Calu3 (cell line): ENCODE data around the gene DERA. TPM values are rescaled to one million over a fixed set of nuclear protein-coding genes. Genes with fewer than 3 reads are reported as not detected.

ENCODE experiments used
- BruUV-seq: library from RNA; stranded (reverse); fragments of 400-500 nt; replicated peaks from 2 replicates; lab custom pipeline; 2021; lab: Mats Ljungman, UMichigan
- CTCF ChIA-PET: fragments of 300-600 bp; sonication (Branson Sonifier 250); formaldehyde crosslinking; loops from one replicate; lab custom pipeline; 2022; ENCODE audit warnings: antibody characterized with exemption; lab: Charles Lee
- DNase-seq: peaks from one replicate; pipeline ENCODE4 v3.0.0; 2022
- H3K27ac Mint-ChIP-seq: one replicate; pipeline ENCODE4 v1.8.0; 2022; ENCODE audit warnings: mixed read lengths; ENCODE audit not compliant: unreplicated experiment
- H3K27me3 Mint-ChIP-seq: one replicate; pipeline ENCODE4 v1.8.0; 2022; ENCODE audit warnings: mixed read lengths; ENCODE audit not compliant: unreplicated experiment
- H3K36me3 Mint-ChIP-seq: one replicate; pipeline ENCODE4 v1.8.0; 2022; ENCODE audit warnings: mild to moderate bottlenecking, moderate library complexity, mixed read lengths; ENCODE audit not compliant: insufficient read depth, unreplicated experiment
- H3K4me1 Mint-ChIP-seq: one replicate; pipeline ENCODE4 v1.8.0; 2022; ENCODE audit warnings: mild to moderate bottlenecking, low read depth, mixed read lengths; ENCODE audit not compliant: unreplicated experiment
- H3K4me3 Mint-ChIP-seq: one replicate; pipeline ENCODE4 v1.8.0; 2022; ENCODE audit warnings: mild to moderate bottlenecking, low read depth, moderate library complexity, mixed read lengths; ENCODE audit not compliant: unreplicated experiment
- H3K9me3 Mint-ChIP-seq: one replicate; pipeline ENCODE4 v1.8.0; 2022; ENCODE audit warnings: low read depth, mixed read lengths; ENCODE audit not compliant: unreplicated experiment
- CTCF ChIP-seq: fragments of 200-600 bp; IDR thresholded peaks from one replicate; pipeline ENCODE4 v1.8.0; 2022; ENCODE audit warnings: antibody characterized with exemption; ENCODE audit not compliant: unreplicated experiment
- intact Hi-C: fragments of 100-400 bp; cut with micrococcal nuclease; formaldehyde crosslinking; loops from one replicate; pipeline ENCODE4 v1.10.0; 2022; ENCODE audit not compliant: unreplicated experiment
- total RNA-seq: library from RNA; stranded (reverse); gene quantifications from 2 replicates; pipeline ENCODE4 v1.2.3, GENCODE V29; 2022

Gene DERA
- total RNA-seq, 1 experiment from 2014 or later: 29.8 TPM

- no TSS peak for BruUV-seq
- CTCF ChIA-PET: no interaction called here
- Mint-ChIP-seq H3K27ac (no peak overlapping the region), H3K4me3 (no peak overlapping the region), H3K4me1 (peaks cover 10% of the 10 kb centered on the region), H3K36me3 (no peaks in the 10 kb centered on the region), H3K9me3 (no peaks in the 10 kb centered on the region), H3K27me3 (no peaks in the 10 kb centered on the region)
- no peak for DNase-seq
- TF ChIP-seq CTCF: no peak
- intact Hi-C loops: no loop called here
Measured at GRCh38 chr12:15932327-15932726, 21.2 kb downstream of the DERA start.

- TF ChIP-seq CTCF: no peak
- BruUV-seq: no TSS peak
- intact Hi-C loops: no loop called here
- H3K9me3 Mint-ChIP-seq: no peaks in the 10 kb centered on the region
- peaks cover 15% of the 10 kb centered on the region for H3K4me1 Mint-ChIP-seq
- CTCF ChIA-PET: no interaction called here
- no peak for DNase-seq
- H3K27ac Mint-ChIP-seq: no peak overlapping the region
- H3K4me3 Mint-ChIP-seq: no peak overlapping the region
- H3K36me3 Mint-ChIP-seq: no peaks in the 10 kb centered on the region
- no peaks in the 10 kb centered on the region for H3K27me3 Mint-ChIP-seq
Measured at GRCh38 chr12:15932971-15933370, 21.8 kb downstream of the DERA start.

- Mint-ChIP-seq H3K27ac (no peak overlapping the region), H3K36me3 (no peaks in the 10 kb centered on the region), H3K4me1 (peaks cover 18% of the 10 kb centered on the region), H3K4me3 (no peak overlapping the region), H3K27me3 (no peaks in the 10 kb centered on the region), H3K9me3 (no peaks in the 10 kb centered on the region)
- CTCF ChIA-PET: no interaction called here
- intact Hi-C loops: no loop called here
- no peak for DNase-seq
- TF ChIP-seq CTCF: no peak
- BruUV-seq: no TSS peak
Measured at GRCh38 chr12:15933751-15934150, 22.6 kb downstream of the DERA start.

GRCh38 chr12:15936751-15937150 lies 25.6 kb downstream of the DERA start:
- intact Hi-C loops: no loop called here

More at GRCh38 chr12:15936751-15937150, 25.6 kb downstream of the DERA start:
- Mint-ChIP-seq H3K9me3 (no peaks in the 10 kb centered on the region), H3K27ac (no peak overlapping the region), H3K36me3 (no peaks in the 10 kb centered on the region), H3K4me3 (no peak overlapping the region), H3K4me1 (peaks cover 16% of the 10 kb centered on the region), H3K27me3 (no peaks in the 10 kb centered on the region)
- no peak for TF ChIP-seq CTCF
- CTCF ChIA-PET: no interaction called here
- BruUV-seq: no TSS peak
- no peak for DNase-seq
